IMR-90 (cell line): Measurements from ENCODE around the gene SORCS1. TPM values are rescaled to one million over a fixed set of nuclear protein-coding genes. Genes with fewer than 3 reads are reported as not detected.

Source experiments
- ATAC-seq: fragments of 200-7000 bp; cut with Tn5 transposase; 2 replicates; pipeline ENCODE4 v1.9.1; 2020; ENCODE audit warnings: low read depth, mild to moderate bottlenecking, moderate library complexity
- BruUV-seq: library from RNA; stranded (reverse); fragments of 400-500 nt; replicated peaks from 2 replicates; lab custom pipeline; 2021; lab: Mats Ljungman, UMichigan
- CTCF ChIA-PET: fragments of 300-600 bp; formaldehyde crosslinking; extraction: SDS; loops from one replicate; lab custom pipeline; 2021; ENCODE audit warnings: antibody characterized with exemption; lab: Yijun Ruan, JAX
- POLR2A ChIA-PET: fragments of 300-600 bp; sonication (Branson Sonifier 250); formaldehyde crosslinking; loops from one replicate; lab custom pipeline; 2022; ENCODE audit warnings: antibody characterized with exemption; ENCODE audit not compliant: unreplicated experiment; lab: Charles Lee
- DNase-seq: peaks from one replicate; pipeline ENCODE4 v3.0.0; 2013
- H2AFZ ChIP-seq: replicated peaks from 2 replicates; pipeline ENCODE3; 2013; ENCODE audit warnings: low read length, mild to moderate bottlenecking; ENCODE audit not compliant: poor library complexity
- H2AK5ac ChIP-seq: 2 replicates; pipeline ENCODE4 v1.6.1; 2013; ENCODE audit warnings: low read depth, low read length, inconsistent platforms
- H2AK9ac ChIP-seq: replicated peaks from 2 replicates; pipeline ENCODE3; 2013; ENCODE audit warnings: mild to moderate bottlenecking, low read depth, low read length, moderate library complexity; ENCODE audit not compliant: poor library complexity
- H2BK120ac ChIP-seq: 2 replicates; pipeline ENCODE4 v1.6.1; 2013; ENCODE audit warnings: low read depth, low read length, inconsistent platforms
- H2BK15ac ChIP-seq: 3 replicates; pipeline ENCODE4 v1.6.1; 2013; ENCODE audit warnings: low read depth, low read length, inconsistent platforms
- H2BK20ac ChIP-seq: 2 replicates; pipeline ENCODE4 v1.6.1; 2013; ENCODE audit warnings: low read depth, mild to moderate bottlenecking, inconsistent platforms, low read length, moderate library complexity
- H2BK5ac ChIP-seq: 2 replicates; pipeline ENCODE4 v1.6.1; 2013; ENCODE audit warnings: mild to moderate bottlenecking, low read depth, low read length, inconsistent platforms; ENCODE audit not compliant: poor library complexity, severe bottlenecking
- H3K14ac ChIP-seq: replicated peaks from 2 replicates; pipeline ENCODE4 v1.6.1; 2013; ENCODE audit warnings: low read depth, low read length, inconsistent platforms
- H3K18ac ChIP-seq: 2 replicates; pipeline ENCODE4 v1.6.1; 2013; ENCODE audit warnings: low read depth, low read length, control low read depth
- H3K23ac ChIP-seq: 2 replicates; pipeline ENCODE4 v1.6.1; 2013; ENCODE audit warnings: low read depth, low read length, inconsistent platforms
- H3K27ac ChIP-seq: 2 replicates; pipeline ENCODE4 v1.5.1; 2013; ENCODE audit warnings: mild to moderate bottlenecking, control low read depth, low read length; ENCODE audit not compliant: insufficient read depth
- H3K27me3 ChIP-seq: 2 replicates; pipeline ENCODE4 v1.6.1; 2013; ENCODE audit warnings: low read length; ENCODE audit not compliant: control insufficient read depth, insufficient read depth
- H3K36me3 ChIP-seq: 2 replicates; pipeline ENCODE4 v1.6.1; 2013; ENCODE audit warnings: low read length, mixed read lengths; ENCODE audit not compliant: control insufficient read depth, insufficient read depth
- H3K4ac ChIP-seq: 2 replicates; pipeline ENCODE4 v1.6.1; 2013; ENCODE audit warnings: low read depth, low read length, inconsistent platforms
- H3K4me1 ChIP-seq: 2 replicates; pipeline ENCODE4 v1.6.1; 2013; ENCODE audit warnings: low read length, mixed read lengths; ENCODE audit not compliant: control insufficient read depth, insufficient read depth
- H3K4me2 ChIP-seq: 2 replicates; pipeline ENCODE4 v1.6.1; 2013; ENCODE audit warnings: low read depth, mild to moderate bottlenecking, control low read depth, low read length, moderate library complexity
- H3K4me3 ChIP-seq: 2 replicates; pipeline ENCODE4 v1.5.1; 2013; ENCODE audit warnings: low read depth, mild to moderate bottlenecking, control low read depth, low read length, moderate library complexity; ENCODE audit not compliant: insufficient read depth
- H3K56ac ChIP-seq: 2 replicates; pipeline ENCODE4 v1.6.1; 2013; ENCODE audit warnings: low read length, inconsistent platforms; ENCODE audit not compliant: insufficient read depth; ENCODE audit errors: extremely low read depth
- H3K79me1 ChIP-seq, 2 experiments: 2 replicates each; pipeline ENCODE4 v1.6.1; 2013; ENCODE audit warnings: low read length in 2 of 2, inconsistent platforms in 1 of 2, low read depth in 1 of 2
- H3K9ac ChIP-seq: 2 replicates; pipeline ENCODE4 v1.6.1; 2013; ENCODE audit warnings: low read depth, low read length, control low read depth
- H3K9me1 ChIP-seq: 2 replicates; pipeline ENCODE4 v1.6.1; 2013; ENCODE audit warnings: low read length, inconsistent platforms; ENCODE audit not compliant: insufficient read depth
- H3K9me3 ChIP-seq: 2 replicates; pipeline ENCODE4 v1.6.1; 2013; ENCODE audit warnings: low read length; ENCODE audit not compliant: control insufficient read depth, insufficient read depth
- H4K20me1 ChIP-seq: 2 replicates; pipeline ENCODE4 v1.6.1; 2013; ENCODE audit warnings: low read length, inconsistent platforms; ENCODE audit not compliant: insufficient read depth
- H4K5ac ChIP-seq: 2 replicates; pipeline ENCODE4 v1.6.1; 2013; ENCODE audit warnings: mild to moderate bottlenecking, low read depth, low read length, control low read depth
- H4K8ac ChIP-seq, 2 experiments: 2 replicates each; pipeline ENCODE4 v1.6.1; 2013; ENCODE audit warnings: low read depth in 2 of 2, low read length in 2 of 2, control low read depth in 1 of 2, inconsistent platforms in 1 of 2
- H4K91ac ChIP-seq: 2 replicates; pipeline ENCODE4 v1.6.1; 2013; ENCODE audit warnings: low read depth, low read length, inconsistent platforms; ENCODE audit not compliant: insufficient read depth
- MXI1 ChIP-seq: IDR thresholded peaks from 2 replicates; pipeline ENCODE4 v1.6.1; 2012; ENCODE audit warnings: low read depth, mild to moderate bottlenecking, low read length, moderate library complexity, borderline replicate concordance
- RFX5 ChIP-seq: IDR thresholded peaks from 2 replicates; pipeline ENCODE4 v1.8.0; 2012; ENCODE audit warnings: low read depth, mild to moderate bottlenecking, low read length, moderate library complexity
- USF2 ChIP-seq: fragments of 150-350 bp; IDR thresholded peaks from 2 replicates; pipeline ENCODE4 v1.6.1; 2017; ENCODE audit warnings: mild to moderate bottlenecking, antibody characterized with exemption, low read length, low read depth
- dilution Hi-C: fragments of 300-500 bp; cut with HindIII; formaldehyde crosslinking; loops from one replicate; pipeline ENCODE4 v1.14.3; 2018; ENCODE audit warnings: low sequenced_read_pairs; ENCODE audit not compliant: unreplicated experiment
- in situ Hi-C: fragments of 300-500 bp; cut with MboI; formaldehyde crosslinking; loops from 3 replicates; pipeline ENCODE4 v1.14.3; 2019; ENCODE audit warnings: low sequenced_read_pairs, inconsistent platforms, mixed read lengths
- intact Hi-C: fragments of 100-400 bp; cut with micrococcal nuclease; formaldehyde crosslinking; loops from 2 replicates; pipeline ENCODE4 v1.10.0; 2022
- polyA plus RNA-seq, 3 experiments: library from polyadenylated mRNA; depleted of rRNA; stranded (reverse); fragments of >200 nt; gene quantifications; 2 replicates each; pipeline ENCODE4 v1.2.3, GENCODE V29; 2012; ENCODE audit warnings: low replicate concordance in 1 of 3
- total RNA-seq: library from RNA; depleted of rRNA; stranded (reverse); fragments of >200 nt; gene quantifications from 2 replicates; pipeline ENCODE4 v1.2.3, GENCODE V29; 2012

The SORCS1 gene
- total and polyA plus RNA-seq, 2 of the 4 experiments (the other 2 are of a cell fraction) = under 0.01 TPM; not detected in 1

DNA sequence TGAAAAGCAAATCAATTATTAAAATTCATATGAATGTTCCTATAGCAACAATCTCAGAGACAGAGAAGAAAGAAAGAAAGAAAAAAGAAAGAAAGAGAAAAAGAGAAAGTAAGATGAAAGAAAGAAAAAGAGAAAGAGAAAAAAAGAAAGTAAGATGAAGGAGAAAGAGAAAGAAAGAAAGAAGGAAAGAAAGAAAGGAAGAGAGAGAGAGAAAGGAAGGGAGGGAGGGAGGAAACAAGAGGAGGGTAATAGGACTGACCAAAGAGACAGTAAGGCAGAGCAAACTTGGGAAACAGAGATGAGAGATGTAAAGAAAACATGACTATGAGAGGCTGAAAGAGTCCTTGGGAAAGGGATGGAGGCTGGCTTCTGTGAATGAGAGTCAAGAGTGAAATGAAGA, 458.4 kb downstream of the SORCS1 start:
- no peak overlapping the region for H3K4me3 ChIP-seq
- no peak overlapping the region for H3K4ac ChIP-seq
- no peak overlapping the region for H3K18ac ChIP-seq
- H3K4me2 ChIP-seq = no peak overlapping the region
- no peak overlapping the region for H3K9ac ChIP-seq
- no peak overlapping the region for H2AK5ac ChIP-seq
- H4K91ac ChIP-seq = no peak overlapping the region
- dilution Hi-C loops = no loop called here
- H2BK5ac ChIP-seq = no peak overlapping the region
- no peak for DNase-seq
- no peaks in the 10 kb centered on the region for H3K9me1 ChIP-seq
- no peak overlapping the region for H3K14ac ChIP-seq
- no peaks in the 10 kb centered on the region for H3K4me1 ChIP-seq
- H3K9me3 ChIP-seq = peaks cover 3% of the 10 kb centered on the region; the same call in 1 of the 2 replicates
- intact Hi-C loops = loop anchor here (10.0 kb wide), 1 partner anchor 1109 kb away; no protein-coding TSS in a partner anchor
- no peaks in the 10 kb centered on the region for H3K27me3 ChIP-seq
- no peak for TF ChIP-seq MXI1
- no peak for TF ChIP-seq USF2
- no peak for TF ChIP-seq RFX5
- H3K79me1 ChIP-seq = no peaks in the 10 kb centered on the region
- no peak overlapping the region for H2BK20ac ChIP-seq
- BruUV-seq = no TSS peak
- H4K20me1 ChIP-seq = no peaks in the 10 kb centered on the region
- H3K27ac ChIP-seq = no peak overlapping the region
- no peak overlapping the region for H3K23ac ChIP-seq
- in situ Hi-C loops = no loop called here
- no peak overlapping the region for H4K8ac ChIP-seq
- ChIA-PET POLR2A (no interaction called here), CTCF (no interaction called here)
- H2AK9ac ChIP-seq = no peak overlapping the region
- H3K36me3 ChIP-seq = no peaks in the 10 kb centered on the region
- H2BK15ac ChIP-seq = no peak overlapping the region
- H2BK120ac ChIP-seq = no peak overlapping the region
- ATAC-seq = no peak
- H2AFZ ChIP-seq = no peak overlapping the region
- H4K5ac ChIP-seq = no peak overlapping the region
- H3K56ac ChIP-seq = no peak overlapping the region
